Activated T-helper 17 cell treated with anti-CD3 and anti-CD28 coated beads, Interleukin-2, amount 50 U/mL, for 72 hours (primary cell): Measurements from ENCODE around the gene SLC39A12. TPM values are rescaled to one million over a fixed set of nuclear protein-coding genes. Genes with fewer than 3 reads are reported as not detected.

Source experiments
- ATAC-seq: fragments of 150-1000 bp; cut with Tn5 transposase; replicated peaks from 2 replicates; pipeline ENCODE4 v1.10.0; 2021; ENCODE audit warnings: mild to moderate bottlenecking, moderate library complexity
- H3K27ac Mint-ChIP-seq: one replicate; pipeline ENCODE4 v1.8.0; 2022; ENCODE audit warnings: mixed read lengths
- H3K27me3 Mint-ChIP-seq: one replicate; pipeline ENCODE4 v1.8.0; 2022; ENCODE audit warnings: mixed read lengths
- H3K36me3 Mint-ChIP-seq: one replicate; pipeline ENCODE4 v1.8.0; 2022; ENCODE audit warnings: low read depth, mild to moderate bottlenecking, mixed read lengths
- H3K4me1 Mint-ChIP-seq: one replicate; pipeline ENCODE4 v1.8.0; 2022; ENCODE audit warnings: mixed read lengths
- H3K4me3 Mint-ChIP-seq: one replicate; pipeline ENCODE4 v1.8.0; 2022; ENCODE audit warnings: mild to moderate bottlenecking, mixed read lengths
- H3K9me3 Mint-ChIP-seq: one replicate; pipeline ENCODE4 v1.8.0; 2022; ENCODE audit warnings: mixed read lengths
- total RNA-seq, 2 donors: library from RNA; stranded (reverse); gene quantifications; one replicate each; pipeline ENCODE4 v1.2.3, GENCODE V29; 2022

Gene SLC39A12
- total RNA-seq = not detected

DNA sequence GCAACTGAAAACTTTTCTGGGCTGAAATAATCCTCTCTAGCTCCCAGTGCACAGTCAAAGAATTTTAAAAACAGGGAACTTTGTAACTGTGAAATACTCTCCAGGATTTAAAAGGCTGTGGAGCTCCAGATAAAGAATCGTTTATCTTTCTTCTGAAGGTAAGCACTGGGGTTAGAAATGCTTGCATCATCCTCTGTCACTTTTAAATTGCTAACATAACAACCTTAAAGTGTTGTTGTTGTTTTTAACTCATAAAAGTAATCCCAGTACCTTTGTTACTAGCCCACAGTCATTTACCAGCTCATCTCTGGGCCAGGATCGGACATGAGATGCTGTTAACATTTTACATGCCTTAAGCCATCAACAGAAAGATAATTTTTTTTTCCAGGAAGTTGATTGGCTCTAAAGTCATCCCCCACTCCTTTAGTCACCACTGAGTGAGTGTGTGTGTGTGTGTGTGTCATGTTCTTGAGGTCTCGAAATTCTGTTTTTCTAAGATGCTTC, at the start of gene SLC39A12:
Gene SLC39A12, plus strand, starts transcription at position 51 of the 504 bp plus-strand sequence. CDS start 1,359 bp downstream, outside the sequence.
- H3K27ac Mint-ChIP-seq = no peak within 1 kb of the TSS
- no peak for ATAC-seq
- no peak within 1 kb of the TSS for H3K4me3 Mint-ChIP-seq
- no peaks in the 10 kb centered on the region for H3K36me3 Mint-ChIP-seq
- H3K9me3 Mint-ChIP-seq = no peaks in the 10 kb centered on the region
- H3K27me3 Mint-ChIP-seq = peaks cover 4% of the 10 kb centered on the region
- no peaks in the 10 kb centered on the region for H3K4me1 Mint-ChIP-seq

DNA sequence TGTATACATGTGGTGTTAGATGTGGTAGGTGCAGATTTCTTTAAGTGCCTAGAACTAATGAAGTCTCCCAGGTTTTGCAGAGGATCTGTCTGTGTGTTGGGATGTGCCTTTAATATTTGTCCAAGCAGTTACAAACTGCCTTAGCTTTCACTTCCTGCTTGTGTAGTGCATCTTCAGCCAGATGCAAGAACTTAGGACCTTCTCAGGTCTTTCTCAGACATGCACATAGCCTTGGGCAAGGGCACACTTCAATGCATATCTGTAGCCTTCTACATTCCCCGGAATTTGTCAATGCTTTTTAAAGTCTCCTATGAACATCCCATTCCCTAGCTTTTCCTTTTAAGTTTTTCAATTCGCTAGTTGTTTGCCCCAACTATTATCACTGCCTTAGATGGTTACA, 47.2 kb upstream of the SLC39A12 start:
- Mint-ChIP-seq H3K36me3 (no peaks in the 10 kb centered on the region), H3K4me3 (no peak overlapping the region), H3K27ac (no peak overlapping the region), H3K4me1 (no peaks in the 10 kb centered on the region), H3K27me3 (peaks cover 10% of the 10 kb centered on the region), H3K9me3 (no peaks in the 10 kb centered on the region)
- no peak for ATAC-seq

DNA sequence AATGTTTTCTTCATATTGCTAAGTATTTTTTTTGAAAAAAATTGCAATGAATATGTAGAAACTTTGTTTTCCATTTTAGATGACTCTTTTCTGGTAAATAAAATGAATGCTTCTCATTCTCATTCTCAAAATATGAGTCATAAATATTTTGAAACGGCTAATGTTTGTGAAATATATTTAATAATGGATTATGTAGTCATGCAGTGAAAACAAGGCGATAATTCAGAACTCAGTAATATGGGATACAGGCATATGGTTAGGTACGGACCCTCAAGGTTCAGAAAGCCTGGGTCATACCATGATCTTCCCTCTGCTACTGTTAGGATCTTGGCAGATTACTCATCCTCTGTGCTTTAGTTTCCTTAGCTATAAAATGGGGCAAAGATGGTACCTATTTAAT, 46.2 kb upstream of the SLC39A12 start:
- Mint-ChIP-seq H3K4me3 (no peak overlapping the region), H3K4me1 (no peaks in the 10 kb centered on the region), H3K27ac (no peak overlapping the region), H3K27me3 (peaks cover 10% of the 10 kb centered on the region), H3K9me3 (no peaks in the 10 kb centered on the region), H3K36me3 (no peaks in the 10 kb centered on the region)
- ATAC-seq = no peak

DNA sequence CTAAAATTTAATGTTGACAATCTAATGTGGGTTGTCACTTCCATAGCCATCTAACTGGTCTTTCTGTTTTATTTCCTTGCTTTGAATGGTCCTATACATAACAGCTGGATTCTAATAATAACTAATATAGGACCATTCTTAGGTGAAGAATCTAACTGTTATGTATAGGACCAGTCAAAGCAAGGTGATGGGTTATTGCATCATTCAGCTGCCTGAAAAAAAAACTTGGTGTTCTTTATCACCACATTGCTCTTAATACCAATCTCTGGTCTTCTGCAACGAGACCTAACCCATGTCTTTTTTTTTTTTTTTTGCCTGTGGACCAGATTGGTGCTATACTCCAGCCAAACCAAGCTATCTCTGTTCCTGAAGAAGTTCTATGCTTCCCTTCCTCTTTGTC, 45.7 kb upstream of the SLC39A12 start:
- Mint-ChIP-seq H3K27ac (no peak overlapping the region), H3K4me1 (no peaks in the 10 kb centered on the region), H3K27me3 (peaks cover 10% of the 10 kb centered on the region), H3K9me3 (no peaks in the 10 kb centered on the region), H3K4me3 (no peak overlapping the region), H3K36me3 (no peaks in the 10 kb centered on the region)
- no peak for ATAC-seq

DNA sequence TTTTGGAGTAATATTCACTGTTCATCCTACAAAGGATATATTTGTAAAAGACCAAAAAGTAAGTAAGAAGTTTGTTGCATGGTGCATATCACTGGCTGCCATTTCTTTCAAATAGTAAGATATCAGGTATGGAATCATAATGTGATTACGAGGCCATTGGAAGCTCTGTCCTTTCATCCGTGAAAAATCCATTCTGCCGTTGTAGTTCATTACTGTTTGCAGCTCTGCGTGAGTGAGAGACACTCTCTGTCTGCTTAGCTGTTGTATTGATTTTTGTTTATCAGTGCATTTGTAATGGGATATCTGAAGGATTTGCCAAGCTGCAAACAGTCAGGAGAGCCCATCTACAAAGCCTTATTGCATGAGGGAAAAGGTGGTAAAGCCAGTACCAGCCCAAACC, 44.1 kb upstream of the SLC39A12 start:
- no peak overlapping the region for H3K4me3 Mint-ChIP-seq
- H3K27ac Mint-ChIP-seq = no peak overlapping the region
- no peaks in the 10 kb centered on the region for H3K9me3 Mint-ChIP-seq
- H3K36me3 Mint-ChIP-seq = no peaks in the 10 kb centered on the region
- no peaks in the 10 kb centered on the region for H3K4me1 Mint-ChIP-seq
- ATAC-seq = no peak
- peaks cover 10% of the 10 kb centered on the region for H3K27me3 Mint-ChIP-seq

DNA sequence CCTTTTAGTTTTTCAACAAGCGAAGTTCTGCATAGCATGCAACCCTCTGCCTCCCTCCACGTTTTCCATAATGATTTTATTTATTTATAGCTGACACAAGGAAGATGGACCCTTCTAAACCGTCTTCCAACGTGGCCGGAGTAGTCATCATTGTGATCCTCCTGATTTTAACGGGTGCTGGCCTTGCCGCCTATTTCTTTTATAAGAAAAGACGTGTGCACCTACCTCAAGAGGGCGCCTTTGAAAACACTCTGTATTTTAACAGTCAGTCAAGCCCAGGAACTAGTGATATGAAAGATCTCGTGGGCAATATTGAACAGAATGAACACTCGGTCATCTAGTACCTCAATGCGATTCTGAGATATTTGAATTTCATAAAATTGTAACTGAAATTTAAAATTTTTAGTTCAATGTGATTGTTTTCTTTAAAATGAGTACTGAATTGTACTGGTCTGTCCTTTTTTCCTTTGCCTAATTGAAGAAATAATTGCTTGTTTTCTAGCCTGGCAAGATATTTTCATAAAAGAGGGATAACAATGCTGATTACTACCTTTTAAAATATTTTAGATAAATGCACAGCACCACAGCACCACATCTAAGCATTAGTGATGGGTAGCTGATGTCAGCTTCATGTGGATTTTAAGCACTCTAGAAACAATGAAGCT, 41.5 kb upstream of the SLC39A12 start:
- H3K4me1 Mint-ChIP-seq = no peaks in the 10 kb centered on the region
- no peaks in the 10 kb centered on the region for H3K9me3 Mint-ChIP-seq
- H3K27ac Mint-ChIP-seq = no peak overlapping the region
- no peaks in the 10 kb centered on the region for H3K36me3 Mint-ChIP-seq
- peaks cover 5% of the 10 kb centered on the region for H3K27me3 Mint-ChIP-seq
- ATAC-seq = no peak
- H3K4me3 Mint-ChIP-seq = no peak overlapping the region

DNA sequence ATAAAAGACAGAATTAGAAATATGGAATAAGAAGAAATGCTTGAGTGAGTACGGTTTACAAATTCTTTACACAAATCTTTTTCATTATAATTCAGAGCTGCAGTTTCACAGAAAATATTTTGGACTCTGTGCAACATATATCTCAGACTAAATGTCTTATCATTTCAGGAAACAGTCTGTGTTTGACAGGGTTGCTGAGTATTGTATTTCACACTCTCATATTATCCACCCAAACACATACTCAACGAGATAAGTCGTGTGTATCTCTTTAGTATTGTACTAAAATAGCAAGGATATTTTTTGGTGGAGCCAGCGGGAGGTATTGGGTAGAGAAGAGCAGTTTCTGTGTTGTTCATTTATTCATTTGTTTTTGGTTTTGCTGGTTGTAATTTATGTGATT, 39.0 kb upstream of the SLC39A12 start:
- H3K4me3 Mint-ChIP-seq = no peak overlapping the region
- no peaks in the 10 kb centered on the region for H3K4me1 Mint-ChIP-seq
- H3K27me3 Mint-ChIP-seq = peaks cover 1% of the 10 kb centered on the region
- H3K36me3 Mint-ChIP-seq = no peaks in the 10 kb centered on the region
- no peaks in the 10 kb centered on the region for H3K9me3 Mint-ChIP-seq
- ATAC-seq = no peak
- no peak overlapping the region for H3K27ac Mint-ChIP-seq

DNA sequence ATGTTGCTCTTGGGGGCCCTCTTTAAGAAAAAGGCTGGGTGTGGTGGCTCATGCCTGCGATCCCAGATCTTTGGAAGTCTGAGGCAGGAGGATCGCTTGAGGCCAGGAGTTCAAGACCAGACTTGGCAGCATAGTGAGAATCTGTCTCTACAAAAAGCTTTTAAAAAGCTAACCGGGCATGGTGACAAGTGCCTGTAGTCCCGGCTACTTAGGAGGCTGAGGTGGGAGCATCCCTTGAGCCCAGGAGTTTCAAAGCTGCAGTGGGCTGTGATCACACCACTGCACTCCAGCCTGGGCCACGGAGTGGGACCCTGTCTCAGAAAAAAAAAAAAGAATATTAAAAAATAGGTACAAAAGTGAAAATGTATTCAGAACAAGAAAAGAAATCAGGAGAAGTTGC, 38.1 kb upstream of the SLC39A12 start:
- Mint-ChIP-seq H3K36me3 (no peaks in the 10 kb centered on the region), H3K4me1 (no peaks in the 10 kb centered on the region), H3K9me3 (peaks cover 5% of the 10 kb centered on the region), H3K4me3 (no peak overlapping the region), H3K27ac (no peak overlapping the region), H3K27me3 (no peaks in the 10 kb centered on the region)
- ATAC-seq = no peak

DNA sequence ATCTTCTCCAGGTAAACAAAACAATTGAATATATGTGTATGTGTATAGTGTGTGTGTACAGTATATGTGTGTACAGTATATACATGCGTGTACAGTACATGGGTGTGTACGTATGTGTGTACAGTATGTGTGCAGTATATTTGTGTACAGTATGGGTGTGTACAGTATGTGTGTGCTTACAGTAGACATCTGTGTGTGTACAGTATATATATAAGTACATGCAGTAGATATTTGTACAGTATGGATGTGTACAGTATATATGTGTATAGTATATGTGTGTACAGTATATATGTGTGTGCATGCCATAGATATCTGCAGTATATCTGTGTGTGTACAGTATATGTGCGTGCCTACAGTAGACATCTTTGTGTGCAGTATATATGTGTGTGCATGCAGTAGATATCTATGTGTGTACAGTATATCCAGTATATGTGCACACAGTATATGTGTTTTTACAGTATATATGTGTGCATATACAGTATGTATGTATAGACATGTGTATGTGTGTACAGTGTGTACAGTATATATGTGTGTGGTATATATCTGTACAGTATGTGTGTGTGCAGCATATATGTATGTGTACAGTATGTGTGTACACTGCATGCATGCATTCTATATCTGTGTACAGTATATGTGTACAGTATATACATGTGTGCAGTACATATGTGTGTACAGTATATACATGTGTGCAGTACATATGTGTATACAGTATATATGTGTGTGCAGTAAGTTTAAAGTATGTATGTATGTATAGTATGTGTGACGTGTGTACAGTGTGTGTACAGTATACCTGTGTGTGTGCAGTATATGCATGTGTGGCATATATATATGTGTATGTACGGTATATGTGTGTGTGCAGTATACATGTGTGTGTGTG, 37.3 kb upstream of the SLC39A12 start:
- ATAC-seq = no peak
- Mint-ChIP-seq H3K27me3 (no peaks in the 10 kb centered on the region), H3K4me1 (no peaks in the 10 kb centered on the region), H3K4me3 (no peak overlapping the region), H3K27ac (no peak overlapping the region), H3K36me3 (no peaks in the 10 kb centered on the region), H3K9me3 (peaks cover 5% of the 10 kb centered on the region)

DNA sequence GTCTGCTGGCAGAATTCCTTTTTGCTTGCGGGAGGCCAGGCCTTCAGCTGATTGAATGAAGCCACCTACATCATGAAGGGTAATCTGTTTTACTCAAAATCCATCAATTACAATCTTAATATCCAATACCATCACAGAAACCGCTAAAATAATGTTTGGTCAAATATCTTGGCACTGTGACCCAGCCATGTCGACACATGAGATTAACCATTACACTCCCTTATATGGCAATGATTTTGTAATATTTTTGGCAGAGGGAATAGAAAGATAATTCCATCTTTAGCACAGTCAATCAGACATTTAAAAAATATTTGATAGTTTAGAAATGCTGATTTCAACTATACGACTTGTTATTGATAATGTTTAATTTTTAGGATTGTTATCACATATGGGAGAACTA, 36.5 kb upstream of the SLC39A12 start:
- Mint-ChIP-seq H3K4me1 (no peaks in the 10 kb centered on the region), H3K4me3 (no peak overlapping the region), H3K27ac (no peak overlapping the region), H3K9me3 (peaks cover 10% of the 10 kb centered on the region), H3K36me3 (no peaks in the 10 kb centered on the region), H3K27me3 (no peaks in the 10 kb centered on the region)
- no peak for ATAC-seq

DNA sequence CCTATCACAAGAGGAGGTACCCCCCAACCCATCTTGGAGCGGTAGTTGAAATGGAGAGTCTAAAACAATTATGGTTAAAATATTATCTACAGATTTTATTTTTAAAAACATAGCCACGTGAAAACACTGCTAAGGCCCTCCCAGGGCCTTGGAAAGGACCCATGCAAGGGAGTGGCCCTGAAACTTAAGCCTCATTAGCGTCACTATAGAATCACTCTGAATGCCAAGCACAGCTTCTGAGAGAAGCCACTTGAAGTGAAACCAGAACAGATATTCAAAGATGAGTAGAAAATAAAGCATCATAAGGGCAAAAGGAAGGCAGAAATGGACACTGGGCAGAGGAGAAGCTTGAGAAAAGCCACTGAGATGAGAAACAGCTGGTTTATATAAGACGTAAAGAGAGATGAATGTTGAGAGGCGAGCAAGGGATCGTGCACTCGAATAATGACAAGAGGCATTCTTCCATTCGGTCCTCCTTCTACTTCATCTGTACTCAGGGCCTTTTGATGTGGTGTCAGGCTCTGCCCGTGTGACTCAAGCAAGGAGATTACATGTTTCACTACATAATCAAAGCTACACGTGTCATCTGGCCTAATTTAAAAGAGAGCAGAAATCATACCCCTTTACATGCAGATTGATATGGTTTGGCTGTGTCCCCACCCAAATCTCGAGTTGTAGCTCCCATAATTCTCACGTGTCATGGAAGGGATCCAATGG, 33.4 kb upstream of the SLC39A12 start:
- Mint-ChIP-seq H3K9me3 (peaks cover 10% of the 10 kb centered on the region), H3K4me1 (no peaks in the 10 kb centered on the region), H3K4me3 (no peak overlapping the region), H3K36me3 (no peaks in the 10 kb centered on the region), H3K27ac (no peak overlapping the region), H3K27me3 (no peaks in the 10 kb centered on the region)
- ATAC-seq = no peak

DNA sequence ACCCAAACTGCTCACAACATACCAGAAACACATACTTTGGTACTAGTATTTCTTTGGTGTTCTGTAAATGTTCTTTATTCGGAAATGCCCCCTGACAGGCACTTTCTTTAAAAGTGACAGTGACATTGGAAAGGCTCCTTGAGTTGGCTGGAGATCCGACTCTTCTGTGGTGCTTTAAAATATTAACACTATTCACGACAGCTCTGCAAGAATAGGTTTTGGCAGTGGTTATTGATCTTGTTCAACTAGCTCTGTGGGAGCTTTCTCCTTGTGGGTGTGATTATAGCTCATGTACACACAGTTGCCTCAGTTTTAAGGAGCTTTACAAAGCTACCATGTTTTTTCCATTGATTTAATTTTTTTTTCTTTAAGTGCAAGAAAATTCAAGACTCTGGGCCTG, 30.3 kb upstream of the SLC39A12 start:
- no peaks in the 10 kb centered on the region for H3K4me1 Mint-ChIP-seq
- H3K27me3 Mint-ChIP-seq = no peaks in the 10 kb centered on the region
- no peaks in the 10 kb centered on the region for H3K36me3 Mint-ChIP-seq
- H3K4me3 Mint-ChIP-seq = no peak overlapping the region
- no peak for ATAC-seq
- H3K9me3 Mint-ChIP-seq = peaks cover 10% of the 10 kb centered on the region
- H3K27ac Mint-ChIP-seq = no peak overlapping the region

DNA sequence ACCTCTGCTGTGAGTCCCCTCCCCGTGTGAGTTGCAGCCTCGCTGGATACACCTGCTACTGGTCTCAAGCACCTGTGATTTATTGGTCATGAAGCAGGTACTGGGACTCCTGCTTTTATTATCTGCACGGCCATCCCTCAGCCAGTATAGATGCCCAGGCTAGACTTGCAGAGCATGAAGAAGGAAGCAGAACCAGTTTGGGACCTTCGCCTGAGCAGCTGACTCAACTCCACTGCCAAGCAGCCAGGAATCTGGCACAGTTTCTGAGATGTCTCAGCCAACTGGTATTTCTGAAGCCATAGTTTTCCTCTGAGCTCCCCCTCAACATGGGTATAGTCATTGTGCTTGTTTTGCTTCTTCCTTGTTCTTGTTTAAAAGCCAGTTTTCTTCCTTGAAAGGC, 28.0 kb upstream of the SLC39A12 start:
- no peaks in the 10 kb centered on the region for H3K36me3 Mint-ChIP-seq
- no peak for ATAC-seq
- no peaks in the 10 kb centered on the region for H3K4me1 Mint-ChIP-seq
- H3K4me3 Mint-ChIP-seq = no peak overlapping the region
- no peak overlapping the region for H3K27ac Mint-ChIP-seq
- H3K27me3 Mint-ChIP-seq = no peaks in the 10 kb centered on the region
- H3K9me3 Mint-ChIP-seq = peaks cover 5% of the 10 kb centered on the region

DNA sequence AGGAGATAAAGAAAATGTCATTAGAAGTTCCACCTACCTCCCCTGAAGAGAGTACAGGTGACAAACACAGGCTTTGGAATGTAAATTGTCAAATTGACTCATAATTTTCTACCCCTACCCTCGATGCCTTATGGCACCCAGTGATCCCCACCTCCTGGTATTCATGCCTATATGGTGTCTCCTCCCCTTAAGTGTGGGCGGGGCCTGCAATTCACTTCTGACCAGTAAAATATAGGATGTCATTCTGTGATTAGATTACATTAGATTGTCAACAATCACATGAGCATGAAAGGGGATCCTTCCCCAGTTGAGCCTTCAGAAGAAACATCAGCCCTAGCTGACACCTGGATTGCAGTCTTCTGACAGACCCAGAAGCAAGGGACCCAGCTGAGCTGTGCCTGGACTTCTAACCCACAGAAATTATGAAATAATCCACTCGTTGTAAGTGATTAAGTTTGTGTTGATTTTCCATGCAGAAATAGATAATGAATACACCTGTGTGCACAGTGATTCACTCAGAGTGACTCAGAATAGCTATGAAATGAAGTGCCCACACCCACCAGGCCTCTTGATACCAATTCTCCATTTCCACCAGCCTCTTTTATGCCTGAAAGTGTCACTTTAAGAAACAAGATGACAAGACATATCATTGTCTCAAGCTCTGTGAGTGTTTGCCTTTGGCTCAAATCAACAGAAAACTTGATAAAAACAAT, 8.5 kb upstream of the SLC39A12 start:
- Mint-ChIP-seq H3K36me3 (no peaks in the 10 kb centered on the region), H3K9me3 (no peaks in the 10 kb centered on the region), H3K4me1 (no peaks in the 10 kb centered on the region), H3K27me3 (peaks cover 10% of the 10 kb centered on the region), H3K4me3 (no peak overlapping the region), H3K27ac (no peak overlapping the region)
- ATAC-seq = no peak
